HG03354 (cell line): ENCODE data around the gene REM2.

ENCODE experiments used
- ATAC-seq: cut with Tn5 transposase; IDR thresholded peaks from one replicate; pipeline ENCODE4 v1.9.1; 2021; ENCODE audit warnings: mild to moderate bottlenecking; ENCODE audit not compliant: unreplicated experiment, poor library complexity, severe bottlenecking

The REM2 gene

GRCh38 chr14:22872033-22872832 is 10.8 kb upstream of the REM2 start:
- peak; percentile 29 for ATAC-seq

GRCh38 chr14:22872833-22873520 is 10.0 kb upstream of the REM2 start:
- no peak for ATAC-seq

GRCh38 chr14:22875003-22875747 is 7.8 kb upstream of the REM2 start:
- no peak for ATAC-seq

GRCh38 chr14:22875748-22876319 is 7.2 kb upstream of the REM2 start:
- ATAC-seq, result no peak

GRCh38 chr14:22877000-22877501 is 6.0 kb upstream of the REM2 start:
- no peak for ATAC-seq

GRCh38 chr14:22878271-22879246 is 4.5 kb upstream of the REM2 start:
- ATAC-seq, result no peak

GRCh38 chr14:22882064-22882463 is 958 bp upstream of the REM2 start:
- ATAC-seq, result no peak

GRCh38 chr14:22882529-22883172 is 371 bp upstream of the REM2 start:
- no peak for ATAC-seq

GRCh38 chr14:22884076-22884737 is 1.2 kb downstream of the REM2 start:
- ATAC-seq, result no peak

GRCh38 chr14:22884738-22885523 is 1.9 kb downstream of the REM2 start:
- ATAC-seq, result no peak

GRCh38 chr14:22885975-22886374 is 3.0 kb downstream of the REM2 start:
- ATAC-seq, result no peak

- peak; percentile 54 for ATAC-seq
These were observed 3.7 kb downstream of the REM2 start for GRCh38 chr14:22886500-22887259.

GRCh38 chr14:22887260-22887989 is 4.4 kb downstream of the REM2 start:
- peak; percentile 44 for ATAC-seq

- peak; percentile 56 for ATAC-seq
These were observed 5.0 kb downstream of the REM2 start for GRCh38 chr14:22887990-22888378.

- ATAC-seq, result no peak
These were observed 5.6 kb downstream of the REM2 start for GRCh38 chr14:22888662-22889061.

- ATAC-seq, result no peak
These were observed 7.4 kb downstream of the REM2 start for GRCh38 chr14:22890416-22890815.
